ENCODE data around the gene FADS3. TPM values are rescaled to one million over a fixed set of nuclear protein-coding genes. Genes with fewer than 3 reads are reported as not detected.

The FADS3 gene
- total RNA-seq, 1 experiment from 2014 or later = 19.7 TPM

- no peak for TF ChIP-seq CTCF (IDR thresholded peaks at IDR 0.05; ENCODE audit: unreplicated experiment)
- H3K4me3 Mint-ChIP-seq (ENCODE audit: low read depth, unreplicated experiment) = no peak overlapping the region
- BruUV-seq (replicated peaks) = no TSS peak
- no peaks in the 10 kb centered on the region for H3K36me3 Mint-ChIP-seq (ENCODE audit: insufficient read depth, unreplicated experiment)
- no peaks in the 10 kb centered on the region for H3K9me3 Mint-ChIP-seq (ENCODE audit: low read depth, unreplicated experiment)
- H3K4me1 Mint-ChIP-seq (ENCODE audit: low read depth, unreplicated experiment) = no peaks in the 10 kb centered on the region
- no peak for DNase-seq
- CTCF ChIA-PET = interaction anchor here (0.6 to 8.3 kb wide), 9 partner anchors 28 to 210 kb away, joined by 3 to 96 read pairs (median 6); no protein-coding TSS in a partner anchor
- peaks cover 37% of the 10 kb centered on the region for H3K27me3 Mint-ChIP-seq (ENCODE audit: unreplicated experiment)
- intact Hi-C loops (cut with micrococcal nuclease; ENCODE audit: unreplicated experiment) = loop anchor here (10.0 kb wide), 1 partner anchor 103 kb away; the partner anchor contains the start of genes FEN1 and TMEM258
- H3K27ac Mint-ChIP-seq (ENCODE audit: unreplicated experiment) = no peak overlapping the region
Measured at GRCh38 chr11:61898247-61898582, 6.9 kb upstream of the FADS3 start.

- CTCF ChIA-PET = interaction anchor here (0.8 to 8.3 kb wide), 8 partner anchors 27 to 886 kb away, joined by 3 to 96 read pairs (median 12); no protein-coding TSS in a partner anchor
- intact Hi-C loops (cut with micrococcal nuclease; ENCODE audit: unreplicated experiment) = loop anchor here (10.0 kb wide), 1 partner anchor 103 kb away; the partner anchor contains the start of genes FEN1 and TMEM258
- no peak overlapping the region for H3K27ac Mint-ChIP-seq (ENCODE audit: unreplicated experiment)
- H3K4me3 Mint-ChIP-seq (ENCODE audit: low read depth, unreplicated experiment) = no peak overlapping the region
- peaks cover 31% of the 10 kb centered on the region for H3K27me3 Mint-ChIP-seq (ENCODE audit: unreplicated experiment)
- BruUV-seq (replicated peaks) = no TSS peak
- DNase-seq = peak; percentile 91
- no peaks in the 10 kb centered on the region for H3K4me1 Mint-ChIP-seq (ENCODE audit: low read depth, unreplicated experiment)
- peak; percentile 97 for TF ChIP-seq CTCF (IDR thresholded peaks at IDR 0.05; ENCODE audit: unreplicated experiment)
- H3K36me3 Mint-ChIP-seq (ENCODE audit: insufficient read depth, unreplicated experiment) = no peaks in the 10 kb centered on the region
- H3K9me3 Mint-ChIP-seq (ENCODE audit: low read depth, unreplicated experiment) = no peaks in the 10 kb centered on the region
Measured at GRCh38 chr11:61897387-61898246, 6.3 kb upstream of the FADS3 start.

- intact Hi-C loops (cut with micrococcal nuclease; ENCODE audit: unreplicated experiment) = loop anchor here (10.0 kb wide), 1 partner anchor 102 kb away; the partner anchor contains the start of genes FEN1 and TMEM258
- TF ChIP-seq CTCF (IDR thresholded peaks at IDR 0.05; ENCODE audit: unreplicated experiment) = no peak
- Mint-ChIP-seq H3K27ac (ENCODE audit: unreplicated experiment) (peak overlapping the region; percentile 52), H3K9me3 (ENCODE audit: low read depth, unreplicated experiment) (no peaks in the 10 kb centered on the region), H3K4me1 (ENCODE audit: low read depth, unreplicated experiment) (no peaks in the 10 kb centered on the region), H3K4me3 (ENCODE audit: low read depth, unreplicated experiment) (no peak overlapping the region), H3K36me3 (ENCODE audit: insufficient read depth, unreplicated experiment) (no peaks in the 10 kb centered on the region), H3K27me3 (ENCODE audit: unreplicated experiment) (peaks cover 29% of the 10 kb centered on the region)
- CTCF ChIA-PET = interaction anchor here (0.8 to 8.3 kb wide), 6 partner anchors 26 to 885 kb away, joined by 6 to 96 read pairs (median 30); no protein-coding TSS in a partner anchor
- BruUV-seq (replicated peaks) = no TSS peak
- no peak for DNase-seq
Measured at GRCh38 chr11:61896665-61897386, 5.5 kb upstream of the FADS3 start.

GRCh38 chr11:61895718-61896059 lies 4.3 kb upstream of the FADS3 start:
- no peak overlapping the region for H3K27ac Mint-ChIP-seq (ENCODE audit: unreplicated experiment)
- BruUV-seq (replicated peaks) = no TSS peak

More at GRCh38 chr11:61895718-61896059, 4.3 kb upstream of the FADS3 start:
- Mint-ChIP-seq H3K27me3 (ENCODE audit: unreplicated experiment) (peaks cover 29% of the 10 kb centered on the region), H3K4me3 (ENCODE audit: low read depth, unreplicated experiment) (no peak overlapping the region), H3K9me3 (ENCODE audit: low read depth, unreplicated experiment) (no peaks in the 10 kb centered on the region), H3K4me1 (ENCODE audit: low read depth, unreplicated experiment) (no peaks in the 10 kb centered on the region), H3K36me3 (ENCODE audit: insufficient read depth, unreplicated experiment) (peaks cover 4% of the 10 kb centered on the region)
- no peak for TF ChIP-seq CTCF (IDR thresholded peaks at IDR 0.05; ENCODE audit: unreplicated experiment)
- DNase-seq = no peak
- CTCF ChIA-PET = interaction anchor here (0.6 to 8.3 kb wide), 5 partner anchors 31 to 186 kb away, joined by 3 to 96 read pairs (median 3); no protein-coding TSS in a partner anchor
- intact Hi-C loops (cut with micrococcal nuclease; ENCODE audit: unreplicated experiment) = loop anchor here (1.0 to 10.0 kb wide), 2 partner anchors 101 to 159 kb away; partner anchors contain the start of genes FEN1 and TMEM258

Data from Calu3 (cell line).